Measurements from ENCODE around the gene VKORC1.

The VKORC1 gene

GRCh38 chr16:31061126-31061812 is 33.3 kb downstream of the VKORC1 start:
- DNase-seq, result no peak

GRCh38 chr16:31055613-31056012 is 39.0 kb downstream of the VKORC1 start:
- DNase-seq, result no peak

- peak; percentile 94 for DNase-seq
Observed at GRCh38 chr16:31052114-31052513, 42.5 kb downstream of the VKORC1 start.

GRCh38 chr16:31050280-31051030 is 44.1 kb downstream of the VKORC1 start:
- no peak for DNase-seq

- DNase-seq, result no peak
Observed at GRCh38 chr16:31043898-31044481, 50.6 kb downstream of the VKORC1 start.

GRCh38 chr16:31043352-31043751 is 51.2 kb downstream of the VKORC1 start:
- no peak for DNase-seq

GRCh38 chr16:31042866-31043265 is 51.7 kb downstream of the VKORC1 start:
- no peak for DNase-seq

Data from inflammatory macrophage treated with lipopolysaccharide for 4 hours (primary cell).